OCI-LY3 (cell line): ENCODE data around the gene SF3B1.
A peak's percentile ranks its signal among the peaks of the same experiment; 100 is the strongest.
"Not testable (repeated sequence)": the region's sequence is repeated elsewhere in the genome, so short reads cannot be mapped to it uniquely, and the experiment has no call there.

Source experiments
- H2AFZ ChIP-seq: fragments of 200-600, 300-600 bp; shearing (Covaris generic); 2 replicates; pipeline ENCODE4 v1.6.0; 2014; ENCODE audit warnings: antibody characterized with exemption, low read depth, low read length
- H3K27ac ChIP-seq: fragments of 200-600, 300-600 bp; sonication (generic); 2 replicates; pipeline ENCODE4 v1.5.1; 2014; ENCODE audit warnings: mild to moderate bottlenecking, low read length, moderate library complexity, mixed read lengths
- H3K27me3 ChIP-seq: fragments of 200-600, 300-600 bp; sonication (generic); 2 replicates; pipeline ENCODE4 v1.6.1; 2014; ENCODE audit warnings: low read depth, low read length, mixed read lengths
- H3K36me3 ChIP-seq: fragments of 200-600, 300-600 bp; sonication (generic); replicated peaks from 2 replicates; pipeline ENCODE3; 2014; ENCODE audit warnings: low read depth, low read length, mixed read lengths
- H3K4me1 ChIP-seq: fragments of 300-600, 200-600 bp; sonication (generic); 2 replicates; pipeline ENCODE4 v1.6.1; 2014; ENCODE audit warnings: low read length, mixed read lengths
- H3K4me2 ChIP-seq: fragments of 200-600, 300-600 bp; sonication (generic); 2 replicates; pipeline ENCODE4 v1.6.1; 2014; ENCODE audit warnings: low read length, mixed read lengths
- H3K4me3 ChIP-seq: fragments of 300-600, 200-600 bp; sonication (generic); 2 replicates; pipeline ENCODE4 v1.5.1; 2014; ENCODE audit warnings: antibody characterized with exemption, mild to moderate bottlenecking, low read length, moderate library complexity
- H3K79me2 ChIP-seq: fragments of 300-600, 200-600 bp; shearing (Covaris generic); 2 replicates; pipeline ENCODE4 v1.6.1; 2014; ENCODE audit warnings: mild to moderate bottlenecking, low read length, mixed read lengths
- H3K9ac ChIP-seq: fragments of 300-600, 200-600 bp; shearing (Covaris generic); 2 replicates; pipeline ENCODE4 v1.6.0; 2014; ENCODE audit warnings: mild to moderate bottlenecking, low read length, moderate library complexity
- H3K9me3 ChIP-seq: fragments of 200-600, 300-600 bp; shearing (Covaris generic); 2 replicates; pipeline ENCODE4 v1.6.1; 2014; ENCODE audit warnings: low read length, mixed read lengths; ENCODE audit not compliant: insufficient read depth
- H4K20me1 ChIP-seq: fragments of 200-600, 300-600 bp; sonication (generic); 2 replicates; pipeline ENCODE4 v1.6.1; 2016; ENCODE audit warnings: low read length, mixed read lengths; ENCODE audit not compliant: insufficient read depth
- EZH2phosphoT487 ChIP-seq: fragments of 200-600 bp; shearing (Covaris generic); IDR thresholded peaks from 2 replicates; pipeline ENCODE4 v1.6.1; 2018; ENCODE audit warnings: antibody characterized with exemption, mixed run types, low read depth
- TF ChIP-seq, protein P1 (sequence below): fragments of 200-600, 300-600 bp; sonication (generic); IDR thresholded peaks from 2 replicates; pipeline ENCODE4 v1.5.1; 2014; ENCODE audit warnings: antibody characterized with exemption, low read length, low read depth

SF3B1 gene

DNA sequence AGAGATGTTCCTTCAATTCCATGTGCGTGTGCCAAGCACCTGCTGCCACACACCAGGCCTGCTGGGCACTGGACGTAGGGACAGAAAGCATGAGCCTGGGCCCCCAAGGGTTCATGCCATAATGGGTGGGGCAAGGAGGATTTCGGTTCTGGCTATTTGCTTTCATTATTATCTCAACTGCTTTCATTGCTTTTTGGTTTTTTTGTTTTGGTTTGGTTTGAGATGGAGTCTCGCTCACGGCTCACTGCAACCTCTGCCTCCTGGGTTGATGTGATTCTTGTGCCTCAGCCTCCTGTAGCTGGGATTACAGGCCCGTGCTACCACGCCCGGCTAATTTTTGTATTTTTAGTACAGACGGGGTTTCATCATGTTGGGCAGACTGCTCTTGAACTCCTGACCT, 57.2 kb downstream of the SF3B1 start:
- no peaks in the 10 kb centered on the region for H4K20me1 ChIP-seq
- peaks cover 25% of the 10 kb centered on the region for H3K4me1 ChIP-seq
- H3K27me3 ChIP-seq = no peaks in the 10 kb centered on the region
- H3K79me2 ChIP-seq = no peaks in the 10 kb centered on the region
- H3K9ac ChIP-seq = no peak overlapping the region; the same call in 1 of the 2 replicates
- H3K27ac ChIP-seq = no peak overlapping the region
- H3K36me3 ChIP-seq = no peaks in the 10 kb centered on the region
- TF ChIP-seq, protein P1, sequence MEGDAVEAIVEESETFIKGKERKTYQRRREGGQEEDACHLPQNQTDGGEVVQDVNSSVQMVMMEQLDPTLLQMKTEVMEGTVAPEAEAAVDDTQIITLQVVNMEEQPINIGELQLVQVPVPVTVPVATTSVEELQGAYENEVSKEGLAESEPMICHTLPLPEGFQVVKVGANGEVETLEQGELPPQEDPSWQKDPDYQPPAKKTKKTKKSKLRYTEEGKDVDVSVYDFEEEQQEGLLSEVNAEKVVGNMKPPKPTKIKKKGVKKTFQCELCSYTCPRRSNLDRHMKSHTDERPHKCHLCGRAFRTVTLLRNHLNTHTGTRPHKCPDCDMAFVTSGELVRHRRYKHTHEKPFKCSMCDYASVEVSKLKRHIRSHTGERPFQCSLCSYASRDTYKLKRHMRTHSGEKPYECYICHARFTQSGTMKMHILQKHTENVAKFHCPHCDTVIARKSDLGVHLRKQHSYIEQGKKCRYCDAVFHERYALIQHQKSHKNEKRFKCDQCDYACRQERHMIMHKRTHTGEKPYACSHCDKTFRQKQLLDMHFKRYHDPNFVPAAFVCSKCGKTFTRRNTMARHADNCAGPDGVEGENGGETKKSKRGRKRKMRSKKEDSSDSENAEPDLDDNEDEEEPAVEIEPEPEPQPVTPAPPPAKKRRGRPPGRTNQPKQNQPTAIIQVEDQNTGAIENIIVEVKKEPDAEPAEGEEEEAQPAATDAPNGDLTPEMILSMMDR = no peak
- no peak for TF ChIP-seq EZH2phosphoT487
- H3K4me3 ChIP-seq = peak overlapping the region; percentile 32
- peak overlapping the region; percentile 72 for H3K4me2 ChIP-seq
- H3K9me3 ChIP-seq = no peaks in the 10 kb centered on the region
- peak overlapping the region; percentile 63; the same call in 1 of the 2 replicates for H2AFZ ChIP-seq

DNA sequence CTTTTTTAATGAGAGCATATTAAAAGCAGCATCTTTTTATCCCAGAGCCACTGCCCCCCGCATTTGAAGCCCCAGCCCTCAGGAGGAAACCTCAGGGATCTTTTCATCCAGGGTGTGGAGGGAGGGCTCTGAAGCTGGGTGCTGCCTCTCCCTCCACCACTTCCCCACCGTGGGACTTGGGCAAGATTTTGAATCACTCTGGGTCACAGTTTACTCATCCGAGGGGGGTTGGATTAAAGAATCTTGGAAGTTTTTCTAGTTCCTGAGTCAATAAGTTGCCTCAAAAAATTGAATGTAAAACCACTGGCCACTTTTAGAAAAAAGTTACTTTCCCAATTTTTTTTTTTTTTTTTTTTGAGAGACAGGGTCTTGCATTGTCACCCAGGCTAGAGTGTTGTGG, 62.2 kb downstream of the SF3B1 start:
- no peak overlapping the region for H3K9ac ChIP-seq
- H2AFZ ChIP-seq = no peak overlapping the region
- peaks cover 3% of the 10 kb centered on the region for H3K4me1 ChIP-seq
- H3K27me3 ChIP-seq = no peaks in the 10 kb centered on the region
- H4K20me1 ChIP-seq = no peaks in the 10 kb centered on the region
- no peak overlapping the region for H3K4me2 ChIP-seq
- no peaks in the 10 kb centered on the region for H3K9me3 ChIP-seq
- no peaks in the 10 kb centered on the region for H3K36me3 ChIP-seq
- H3K4me3 ChIP-seq = no peak overlapping the region
- no peak overlapping the region for H3K27ac ChIP-seq
- no peaks in the 10 kb centered on the region for H3K79me2 ChIP-seq
- TF ChIP-seq, protein P1 = no peak
- TF ChIP-seq EZH2phosphoT487 = no peak

DNA sequence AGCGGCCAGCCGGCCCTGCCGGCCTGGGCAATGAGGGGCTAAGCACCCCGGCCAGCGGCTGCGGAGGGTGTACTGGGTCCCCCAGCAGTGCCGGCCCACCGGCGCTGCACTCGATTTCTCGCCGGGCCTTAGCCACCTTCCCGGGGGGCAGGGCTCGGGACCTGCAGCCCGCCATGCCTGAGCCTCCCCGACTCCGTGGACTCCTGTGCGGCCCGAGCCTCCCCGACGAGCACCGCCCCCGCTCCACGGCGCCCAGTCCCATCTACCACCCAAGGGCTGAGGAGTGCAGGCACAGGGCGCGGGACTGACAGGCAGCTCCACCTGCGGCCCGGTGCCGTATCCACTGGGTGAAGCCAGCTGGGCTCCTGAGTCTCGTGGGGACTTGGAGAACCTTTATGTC, 64.2 kb downstream of the SF3B1 start:
- not testable (repeated sequence) for H3K4me1 ChIP-seq, H3K4me2 ChIP-seq, H3K4me3 ChIP-seq, H3K27ac ChIP-seq, H3K27me3 ChIP-seq, H3K9me3 ChIP-seq, H3K36me3 ChIP-seq, H3K9ac ChIP-seq, H4K20me1 ChIP-seq, H3K79me2 ChIP-seq, H2AFZ ChIP-seq

DNA sequence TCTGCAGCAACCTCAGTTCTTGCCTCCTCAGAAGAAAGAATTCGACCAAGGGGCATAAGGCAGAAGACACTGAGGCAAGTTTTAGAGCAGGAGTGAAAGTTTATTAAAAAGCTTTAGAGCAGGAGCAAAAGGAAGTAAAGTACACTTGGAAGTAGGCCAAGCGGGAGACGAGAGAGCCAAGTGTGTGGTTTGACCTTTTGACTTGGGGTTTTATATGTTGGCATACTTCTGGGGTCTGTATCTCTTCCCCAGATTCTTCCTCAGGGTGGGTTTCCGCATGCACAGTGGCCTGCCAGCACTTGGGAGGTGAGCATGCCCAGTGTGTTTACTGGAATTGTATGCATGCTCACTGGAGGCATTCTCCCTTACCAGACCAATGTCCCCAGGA, 64.9 kb downstream of the SF3B1 start:
- no peak overlapping the region for H3K9ac ChIP-seq
- TF ChIP-seq, protein P1 = no peak
- no peak for TF ChIP-seq EZH2phosphoT487
- no peak overlapping the region for H3K4me2 ChIP-seq
- no peak overlapping the region for H3K4me3 ChIP-seq
- no peaks in the 10 kb centered on the region for H4K20me1 ChIP-seq
- no peak overlapping the region for H3K27ac ChIP-seq
- no peaks in the 10 kb centered on the region for H3K27me3 ChIP-seq
- H3K4me1 ChIP-seq = no peaks in the 10 kb centered on the region
- no peak overlapping the region for H2AFZ ChIP-seq
- H3K9me3 ChIP-seq = no peaks in the 10 kb centered on the region
- no peaks in the 10 kb centered on the region for H3K36me3 ChIP-seq
- H3K79me2 ChIP-seq = no peaks in the 10 kb centered on the region
